HG03139 (cell line): ENCODE measurements around the gene GNRHR.
"Not testable (repeated sequence)": the region's sequence is repeated elsewhere in the genome, so short reads cannot be mapped to it uniquely, and the experiment has no call there.

Experiments
- ATAC-seq: cut with Tn5 transposase; IDR thresholded peaks from one replicate; pipeline ENCODE4 v1.9.1; 2021; ENCODE audit not compliant: unreplicated experiment

The GNRHR gene

GRCh38 chr4:67754288-67754687 lies at the start of gene GNRHR:
Gene GNRHR, minus strand, starts transcription at chr4:67754388. Its CDS starts 53 bp downstream, at chr4:67754335.
- no peak for ATAC-seq

GRCh38 chr4:67796810-67797209 lies 42.6 kb upstream of the GNRHR start:
- ATAC-seq, result no peak

GRCh38 chr4:67790721-67791120 lies 36.5 kb upstream of the GNRHR start:
- no peak for ATAC-seq

- ATAC-seq, result no peak
Observed at GRCh38 chr4:67787311-67787710, 33.1 kb upstream of the GNRHR start.

GRCh38 chr4:67785528-67785927 lies 31.3 kb upstream of the GNRHR start:
- no peak for ATAC-seq

GRCh38 chr4:67779631-67780030 lies 25.4 kb upstream of the GNRHR start:
- no peak for ATAC-seq

- no peak for ATAC-seq
Observed at GRCh38 chr4:67776746-67777145, 22.6 kb upstream of the GNRHR start.

GRCh38 chr4:67770422-67770821 lies 16.2 kb upstream of the GNRHR start:
- ATAC-seq, result no peak

- no peak for ATAC-seq
Observed at GRCh38 chr4:67765928-67766327, 11.7 kb upstream of the GNRHR start.

GRCh38 chr4:67765401-67765800 lies 11.2 kb upstream of the GNRHR start:
- no peak for ATAC-seq

- ATAC-seq, result no peak
Observed at GRCh38 chr4:67764183-67764582, 10.0 kb upstream of the GNRHR start.

- ATAC-seq, result peak; percentile 98
Observed at GRCh38 chr4:67762086-67762485, 7.9 kb upstream of the GNRHR start.

GRCh38 chr4:67756991-67757390 lies 2.8 kb upstream of the GNRHR start:
- ATAC-seq, result not testable (repeated sequence)

GRCh38 chr4:67755974-67756373 lies 1.8 kb upstream of the GNRHR start:
- no peak for ATAC-seq

GRCh38 chr4:67751260-67751659 lies 2.9 kb downstream of the GNRHR start:
- ATAC-seq, result no peak

GRCh38 chr4:67750691-67751090 lies 3.5 kb downstream of the GNRHR start:
- ATAC-seq, result no peak

GRCh38 chr4:67749286-67749685 lies 4.9 kb downstream of the GNRHR start:
- ATAC-seq, result no peak

- no peak for ATAC-seq
Observed at GRCh38 chr4:67746797-67747495, 7.2 kb downstream of the GNRHR start.

- no peak for ATAC-seq
Observed at GRCh38 chr4:67744561-67745283, 9.5 kb downstream of the GNRHR start.

- ATAC-seq, result no peak
Observed at GRCh38 chr4:67743194-67743593, 11.0 kb downstream of the GNRHR start.

GRCh38 chr4:67736262-67736661 lies 17.9 kb downstream of the GNRHR start:
- ATAC-seq, result no peak

- no peak for ATAC-seq
Observed at GRCh38 chr4:67735325-67735724, 18.9 kb downstream of the GNRHR start.

GRCh38 chr4:67730511-67730910 lies 23.7 kb downstream of the GNRHR start:
- ATAC-seq, result not testable (repeated sequence)
